Activated CD8-positive, alpha-beta T cell treated with anti-CD3 and anti-CD28 coated beads for 36 hours (primary cell): ENCODE results near the gene SEC22C. TPM values are rescaled to one million over a fixed set of nuclear protein-coding genes. Genes with fewer than 3 reads are reported as not detected.
A peak's percentile ranks its signal among the peaks of the same experiment; 100 is the strongest.

Experiments used
- ATAC-seq: fragments of 200-7000 bp; cut with Tn5 transposase; one replicate; pipeline ENCODE4 v1.10.0; 2021; ENCODE audit warnings: mild to moderate bottlenecking, moderate library complexity
- CTCF ChIA-PET: fragments of 350-600 bp; sonication (Branson Sonifier 250); formaldehyde crosslinking; loops from one replicate; lab custom pipeline; 2021; ENCODE audit warnings: antibody characterized with exemption; lab: Charles Lee
- POLR2A ChIA-PET: fragments of 350-600 bp; sonication (Branson Sonifier 250); formaldehyde crosslinking; loops from one replicate; lab custom pipeline; 2021; ENCODE audit warnings: antibody characterized with exemption; lab: Charles Lee
- DNase-seq: peaks from one replicate; pipeline ENCODE4 v3.0.0-alpha.2; 2020
- H3K27ac Mint-ChIP-seq: one replicate; pipeline ENCODE4 v1.8.0; 2021; ENCODE audit warnings: mild to moderate bottlenecking, mixed read lengths
- H3K27me3 Mint-ChIP-seq: one replicate; pipeline ENCODE4 v1.8.0; 2021; ENCODE audit warnings: mixed read lengths
- H3K36me3 Mint-ChIP-seq: one replicate; pipeline ENCODE4 v1.8.0; 2021; ENCODE audit warnings: low read depth, mixed read lengths
- H3K4me1 Mint-ChIP-seq: one replicate; pipeline ENCODE4 v1.8.0; 2021; ENCODE audit warnings: low read depth, mixed read lengths
- H3K4me3 Mint-ChIP-seq: one replicate; pipeline ENCODE4 v1.8.0; 2021; ENCODE audit warnings: mild to moderate bottlenecking, moderate library complexity, mixed read lengths
- H3K9me3 Mint-ChIP-seq: one replicate; pipeline ENCODE4 v1.8.0; 2021; ENCODE audit warnings: mixed read lengths
- CTCF ChIP-seq: fragments of 200-600 bp; IDR thresholded peaks from one replicate; pipeline ENCODE4 v1.8.0; 2022; ENCODE audit warnings: antibody characterized with exemption, mild to moderate bottlenecking
- intact Hi-C: fragments of 100-400 bp; cut with micrococcal nuclease; formaldehyde crosslinking; loops from one replicate; pipeline ENCODE4 v1.10.0; 2022
- total RNA-seq, 2 experiments: library from RNA; stranded (reverse); gene quantifications; one replicate each; pipeline ENCODE4 v1.2.3, GENCODE V29; 2021

Gene SEC22C
- total RNA-seq, 2 experiments from 2014 or later = 35.0 to 35.7 TPM

- Mint-ChIP-seq H3K27me3 (no peaks in the 10 kb centered on the region), H3K4me1 (peaks cover 32% of the 10 kb centered on the region), H3K36me3 (peaks cover 44% of the 10 kb centered on the region), H3K4me3 (no peak overlapping the region), H3K9me3 (no peaks in the 10 kb centered on the region), H3K27ac (no peak overlapping the region)
- DNase-seq (no peak), ATAC-seq (no peak)
- no peak for TF ChIP-seq CTCF
- CTCF ChIA-PET = interaction anchor here (1.2 kb wide), 1 partner anchor 13 kb away, joined by 5 read pairs; the partner anchor contains the start of gene SEC22C
- POLR2A ChIA-PET = interaction anchor here (6.0 kb wide), 1 partner anchor 14 kb away, joined by 46 read pairs; the partner anchor contains the start of gene SEC22C
- intact Hi-C loops = no loop called here
These were observed 13.9 kb upstream of the SEC22C start for GRCh38 chr3:42595682-42596081.

GRCh38 chr3:42593635-42594034 is 11.9 kb upstream of the SEC22C start:
- intact Hi-C loops = no loop called here
- Mint-ChIP-seq H3K4me1 (peaks cover 36% of the 10 kb centered on the region), H3K4me3 (no peak overlapping the region), H3K9me3 (no peaks in the 10 kb centered on the region), H3K27ac (peak overlapping the region; percentile 57), H3K36me3 (peaks cover 45% of the 10 kb centered on the region), H3K27me3 (no peaks in the 10 kb centered on the region)
- CTCF ChIA-PET = interaction anchor here (1.1 to 1.2 kb wide), 2 partner anchors 12 to 20 kb away, joined by 3 to 4 read pairs; partner anchors contain the start of gene SEC22C
- ATAC-seq (no peak), DNase-seq (no peak)
- TF ChIP-seq CTCF = no peak
- POLR2A ChIA-PET = interaction anchor here (0.9 to 6.0 kb wide), 2 partner anchors 12 to 15 kb away, joined by 4 to 46 read pairs; partner anchors contain the start of gene SEC22C

GRCh38 chr3:42591811-42592210 is 10.0 kb upstream of the SEC22C start:
- intact Hi-C loops = no loop called here
- ChIA-PET POLR2A (interaction anchor here (1.0 to 6.0 kb wide), 4 partner anchors 10 to 46 kb away, joined by 3 to 46 read pairs (median 24); partner anchors contain the start of genes NKTR and SEC22C), CTCF (interaction anchor here (1.3 to 2.3 kb wide), 3 partner anchors 9 to 15 kb away, joined by 3 to 8 read pairs (median 5); partner anchors contain the start of genes NKTR and SEC22C)
- peaks cover 33% of the 10 kb centered on the region for H3K4me1 Mint-ChIP-seq
- DNase-seq (no peak), ATAC-seq (no peak)
- H3K27me3 Mint-ChIP-seq = no peaks in the 10 kb centered on the region
- TF ChIP-seq CTCF = no peak
- H3K27ac Mint-ChIP-seq = peak overlapping the region; percentile 97
- H3K9me3 Mint-ChIP-seq = no peaks in the 10 kb centered on the region
- peaks cover 31% of the 10 kb centered on the region for H3K36me3 Mint-ChIP-seq
- peak overlapping the region; percentile 91 for H3K4me3 Mint-ChIP-seq

- no peaks in the 10 kb centered on the region for H3K9me3 Mint-ChIP-seq
- peaks cover 35% of the 10 kb centered on the region for H3K4me1 Mint-ChIP-seq
- intact Hi-C loops = no loop called here
- ATAC-seq (no peak), DNase-seq (peak; percentile 29)
- H3K4me3 Mint-ChIP-seq = peak overlapping the region; percentile 91
- H3K27me3 Mint-ChIP-seq = no peaks in the 10 kb centered on the region
- H3K27ac Mint-ChIP-seq = peak overlapping the region; percentile 97
- H3K36me3 Mint-ChIP-seq = peaks cover 28% of the 10 kb centered on the region
- ChIA-PET CTCF (interaction anchor here (0.6 to 2.3 kb wide), 5 partner anchors 9 to 46 kb away, joined by 3 to 8 read pairs (median 4); partner anchors contain the start of genes NKTR and SEC22C), POLR2A (interaction anchor here (1.0 to 6.0 kb wide), 6 partner anchors 9 to 47 kb away, joined by 3 to 46 read pairs (median 4); partner anchors contain the start of genes NKTR and SEC22C)
- no peak for TF ChIP-seq CTCF
These were observed 9.4 kb upstream of the SEC22C start for GRCh38 chr3:42590989-42591756.
